Ishikawa (cell line): ENCODE data around the gene EIF4H.

Source experiments
- CEBPB ChIP-seq: IDR thresholded peaks from 2 replicates; pipeline ENCODE4 v1.6.1; 2012
- CREB1 ChIP-seq: IDR thresholded peaks from 2 replicates; pipeline ENCODE4 v1.6.1; 2012; ENCODE audit warnings: low read depth
- EGR1 ChIP-seq: IDR thresholded peaks from 2 replicates; pipeline ENCODE4 v1.6.1; 2012
- EP300 ChIP-seq: IDR thresholded peaks from 2 replicates; pipeline ENCODE4 v1.6.1; 2012; ENCODE audit warnings: borderline replicate concordance
- FOXM1 ChIP-seq: IDR thresholded peaks from 2 replicates; pipeline ENCODE4 v1.6.1; 2012; ENCODE audit warnings: low read depth, borderline replicate concordance
- MAX ChIP-seq: IDR thresholded peaks from 2 replicates; pipeline ENCODE4 v1.6.1; 2012
- NFIC ChIP-seq: IDR thresholded peaks from 2 replicates; pipeline ENCODE4 v1.6.1; 2012
- RAD21 ChIP-seq: IDR thresholded peaks from 2 replicates; pipeline ENCODE4 v1.6.1; 2012; ENCODE audit warnings: low read depth
- REST ChIP-seq: IDR thresholded peaks from 2 replicates; pipeline ENCODE4 v1.6.1; 2012; ENCODE audit warnings: low read depth, mild to moderate bottlenecking
- TAF1 ChIP-seq: IDR thresholded peaks from 2 replicates; pipeline ENCODE4 v1.6.1; 2012; ENCODE audit warnings: low read depth, mild to moderate bottlenecking
- TCF12 ChIP-seq: IDR thresholded peaks from 2 replicates; pipeline ENCODE4 v1.6.1; 2012; ENCODE audit warnings: low read depth
- TEAD4 ChIP-seq: IDR thresholded peaks from 2 replicates; pipeline ENCODE4 v1.6.1; 2012
- USF1 ChIP-seq: IDR thresholded peaks from 2 replicates; pipeline ENCODE4 v1.6.1; 2012
- YY1 ChIP-seq: IDR thresholded peaks from 2 replicates; pipeline ENCODE4 v1.6.1; 2012; ENCODE audit warnings: low read depth
- ZBTB7A ChIP-seq: IDR thresholded peaks from 2 replicates; pipeline ENCODE4 v1.6.1; 2012; ENCODE audit warnings: low read depth

Gene EIF4H

GRCh38 chr7:74216361-74216761 is 42.2 kb downstream of the EIF4H start:
- no peak for TF ChIP-seq ZBTB7A
- no peak for TF ChIP-seq TEAD4
- TF ChIP-seq MAX, result no peak
- no peak for TF ChIP-seq USF1
- TF ChIP-seq NFIC, result no peak
- no peak for TF ChIP-seq FOXM1
- TF ChIP-seq TCF12, result no peak
- no peak for TF ChIP-seq CREB1
- no peak for TF ChIP-seq REST
- no peak for TF ChIP-seq CEBPB

- no peak for TF ChIP-seq REST
- no peak for TF ChIP-seq USF1
- no peak for TF ChIP-seq FOXM1
- TF ChIP-seq EP300, result no peak
- no peak for TF ChIP-seq EGR1
- TF ChIP-seq TCF12, result no peak
- TF ChIP-seq RAD21, result no peak
- TF ChIP-seq TAF1, result no peak
- TF ChIP-seq CREB1, result no peak
- no peak for TF ChIP-seq NFIC
- no peak for TF ChIP-seq MAX
- TF ChIP-seq ZBTB7A, result no peak
- TF ChIP-seq CEBPB, result no peak
- no peak for TF ChIP-seq YY1
- TF ChIP-seq TEAD4, result no peak
These were observed 43.5 kb downstream of the EIF4H start for GRCh38 chr7:74217455-74218342.

- TF ChIP-seq CREB1 (no peak), REST (no peak), TAF1 (no peak), TEAD4 (no peak)
These were observed 44.2 kb downstream of the EIF4H start for GRCh38 chr7:74218343-74218698.

GRCh38 chr7:74219416-74219815 is 45.3 kb downstream of the EIF4H start:
- TF ChIP-seq TEAD4 (no peak), TAF1 (no peak), EGR1 (no peak), FOXM1 (no peak), CEBPB (no peak), RAD21 (no peak), YY1 (no peak), TCF12 (no peak), EP300 (no peak), REST (no peak), MAX (no peak), CREB1 (no peak), NFIC (no peak)
